ENCODE measurements around the gene ZNF790.

ZNF790 gene

DNA sequence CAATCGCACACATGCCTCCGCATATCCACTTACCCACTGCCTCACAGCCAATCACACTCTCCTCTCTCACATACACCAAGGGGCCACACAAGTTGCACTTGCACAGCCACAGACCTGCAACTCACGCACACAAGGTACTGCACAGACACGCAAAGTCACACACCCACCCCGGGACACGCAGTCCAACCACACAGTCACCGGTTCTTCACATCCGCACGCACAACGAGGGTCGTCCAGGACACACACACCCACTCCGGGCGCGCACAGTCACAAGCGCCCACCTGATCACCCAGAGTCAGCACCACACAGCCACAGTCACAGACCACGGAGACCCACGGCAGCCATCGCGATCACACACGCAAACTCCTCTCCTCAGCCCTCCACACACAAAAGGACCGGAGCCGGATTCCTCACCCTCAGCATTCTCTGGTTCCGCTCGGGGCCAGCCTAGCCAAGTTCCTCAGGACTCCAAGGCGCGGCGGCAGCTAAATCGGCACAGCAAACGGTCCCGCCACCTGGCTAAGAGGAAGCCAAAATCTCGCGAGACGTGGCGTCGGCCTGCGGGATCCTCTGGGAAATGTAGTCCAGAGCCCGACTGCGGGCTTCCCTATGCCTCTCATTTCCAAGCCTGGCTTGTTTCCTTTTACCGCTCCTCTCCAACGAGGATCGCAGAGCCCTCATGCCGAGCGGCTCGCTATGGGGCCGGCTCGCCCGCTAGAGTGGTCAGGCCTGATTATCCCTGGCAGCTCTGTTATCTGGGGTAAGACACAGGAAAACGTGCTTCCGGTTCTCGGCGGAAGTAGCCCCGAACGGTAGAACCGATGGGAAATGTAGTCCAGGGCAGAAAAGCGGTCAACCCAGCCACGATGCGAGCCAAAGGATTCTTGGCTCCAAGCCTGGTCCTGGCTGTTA is 65.6 kb downstream of the ZNF790 start, which contains the start of gene ZNF850:
Gene ZNF850, minus strand, starts transcription at position 497 of the 912 bp plus-strand sequence. CDS start 10,201 bp downstream, outside the sequence.
- DNase-seq (ENCODE audit: low read depth): peak; percentile 92

DNA sequence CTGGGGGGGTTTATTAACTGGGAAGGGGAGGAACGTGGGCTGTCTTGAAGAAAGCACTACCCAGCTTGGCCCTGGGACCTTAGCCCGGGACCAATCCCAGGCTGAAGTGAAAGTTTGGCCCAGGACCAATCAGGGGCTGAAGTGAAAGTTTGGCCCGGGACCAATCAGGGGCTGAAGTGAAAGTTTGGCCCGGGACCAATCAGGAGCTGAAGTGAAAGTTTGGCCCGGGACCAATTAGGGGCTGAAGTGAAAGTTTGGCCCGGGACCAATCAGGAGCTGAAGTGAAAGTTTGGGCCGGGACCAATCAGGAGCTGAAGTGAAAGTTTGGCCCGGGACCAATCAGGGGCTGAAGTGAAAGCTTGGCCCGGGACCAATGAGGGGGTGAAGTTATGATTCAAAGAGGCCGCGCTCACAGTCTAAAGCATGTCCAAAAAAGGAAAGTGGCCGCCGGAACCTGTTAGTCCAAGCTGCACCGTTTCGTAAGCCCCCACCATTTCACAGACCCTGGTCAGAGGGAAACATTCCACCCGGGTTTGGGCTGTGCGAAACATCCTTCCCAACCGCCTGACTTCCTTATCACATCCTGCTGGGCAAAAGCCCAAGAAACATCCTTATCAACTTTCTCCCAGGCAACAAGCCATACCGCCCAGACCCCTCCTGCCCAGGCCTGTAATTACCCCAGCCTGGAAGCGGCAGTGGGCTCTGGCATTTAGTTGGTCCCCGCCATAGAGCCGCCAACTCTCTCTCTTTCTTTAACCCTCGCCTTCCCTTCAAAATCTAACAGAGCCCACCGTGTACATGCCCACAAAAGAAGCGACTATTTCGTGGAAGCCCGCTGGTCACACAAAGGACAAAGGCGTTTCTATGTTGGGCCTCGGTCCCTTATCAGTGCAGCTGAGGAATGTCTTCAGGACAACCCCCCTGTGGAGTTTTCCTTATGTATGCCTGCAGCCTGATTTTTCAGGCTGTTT is 66.6 kb downstream of the ZNF790 start:
- DNase-seq (ENCODE audit: low read depth): peak; percentile 91
